ENCODE measurements around the gene ACY1.
A peak's percentile ranks its signal among the peaks of the same experiment; 100 is the strongest.

ACY1 gene

DNA sequence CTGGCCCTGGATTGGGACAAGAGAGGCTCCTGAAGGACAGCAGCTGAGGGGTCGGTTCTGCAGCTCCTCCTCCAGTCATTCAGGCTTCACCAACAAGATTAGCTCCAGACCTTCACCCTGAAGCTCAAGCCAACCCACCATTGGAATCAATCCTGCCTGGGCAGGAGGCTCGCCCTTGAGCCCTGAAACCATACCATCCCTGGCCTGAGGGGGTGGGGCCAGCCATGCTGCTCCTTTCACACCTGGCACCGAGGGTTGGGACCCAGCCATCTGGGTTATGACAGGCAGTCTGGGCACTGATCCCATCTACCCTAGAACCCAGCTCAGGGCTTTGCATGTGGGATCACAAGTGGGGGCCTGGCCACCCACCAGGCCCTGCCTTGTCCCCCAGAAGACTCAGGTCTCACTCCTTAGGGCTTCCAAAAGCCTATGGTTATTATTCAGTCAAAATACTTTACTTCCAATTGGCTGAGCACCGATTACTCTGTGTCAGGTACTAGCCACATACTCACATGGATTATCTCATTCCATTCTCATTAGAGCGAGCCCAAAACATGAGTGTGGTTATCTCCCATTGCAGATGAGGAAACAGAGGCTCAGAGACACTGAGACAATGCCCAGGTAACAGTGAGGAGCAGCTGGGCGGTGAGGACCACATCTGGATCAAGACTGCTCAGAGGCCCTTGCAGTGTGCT is 12.6 kb upstream of the ACY1 start:
- no peak overlapping the region for H3K4me3 ChIP-seq (ENCODE audit: low read depth, low read length)
- TF ChIP-seq, protein P1, sequence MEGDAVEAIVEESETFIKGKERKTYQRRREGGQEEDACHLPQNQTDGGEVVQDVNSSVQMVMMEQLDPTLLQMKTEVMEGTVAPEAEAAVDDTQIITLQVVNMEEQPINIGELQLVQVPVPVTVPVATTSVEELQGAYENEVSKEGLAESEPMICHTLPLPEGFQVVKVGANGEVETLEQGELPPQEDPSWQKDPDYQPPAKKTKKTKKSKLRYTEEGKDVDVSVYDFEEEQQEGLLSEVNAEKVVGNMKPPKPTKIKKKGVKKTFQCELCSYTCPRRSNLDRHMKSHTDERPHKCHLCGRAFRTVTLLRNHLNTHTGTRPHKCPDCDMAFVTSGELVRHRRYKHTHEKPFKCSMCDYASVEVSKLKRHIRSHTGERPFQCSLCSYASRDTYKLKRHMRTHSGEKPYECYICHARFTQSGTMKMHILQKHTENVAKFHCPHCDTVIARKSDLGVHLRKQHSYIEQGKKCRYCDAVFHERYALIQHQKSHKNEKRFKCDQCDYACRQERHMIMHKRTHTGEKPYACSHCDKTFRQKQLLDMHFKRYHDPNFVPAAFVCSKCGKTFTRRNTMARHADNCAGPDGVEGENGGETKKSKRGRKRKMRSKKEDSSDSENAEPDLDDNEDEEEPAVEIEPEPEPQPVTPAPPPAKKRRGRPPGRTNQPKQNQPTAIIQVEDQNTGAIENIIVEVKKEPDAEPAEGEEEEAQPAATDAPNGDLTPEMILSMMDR (IDR thresholded peaks at IDR 0.05; ENCODE audit: insufficient read depth, low read length, missing control alignments): no peak
- ChIA-PET CTCF (interaction anchor here (1.1 to 5.6 kb wide), 4 partner anchors 8 to 29 kb away, joined by 3 to 80 read pairs (median 50); partner anchors contain the start of genes ACY1, PARP3 and RRP9), POLR2A (no interaction called here)
- no peak for DNase-seq (ENCODE audit: low read depth, low spot score)

- DNase-seq (ENCODE audit: low read depth, low spot score): no peak
- TF ChIP-seq, protein P1 (IDR thresholded peaks at IDR 0.05; ENCODE audit: insufficient read depth, low read length, missing control alignments): no peak
- POLR2A ChIA-PET: no interaction called here
- CTCF ChIA-PET: interaction anchor here (1.1 to 5.6 kb wide), 5 partner anchors 9 to 30 kb away, joined by 3 to 80 read pairs (median 32); partner anchors contain the start of genes ACY1, PARP3 and RRP9
- H3K4me3 ChIP-seq (ENCODE audit: low read depth, low read length): no peak overlapping the region
Measured at GRCh38 chr3:51971350-51971749, 12.0 kb upstream of the ACY1 start.

DNA sequence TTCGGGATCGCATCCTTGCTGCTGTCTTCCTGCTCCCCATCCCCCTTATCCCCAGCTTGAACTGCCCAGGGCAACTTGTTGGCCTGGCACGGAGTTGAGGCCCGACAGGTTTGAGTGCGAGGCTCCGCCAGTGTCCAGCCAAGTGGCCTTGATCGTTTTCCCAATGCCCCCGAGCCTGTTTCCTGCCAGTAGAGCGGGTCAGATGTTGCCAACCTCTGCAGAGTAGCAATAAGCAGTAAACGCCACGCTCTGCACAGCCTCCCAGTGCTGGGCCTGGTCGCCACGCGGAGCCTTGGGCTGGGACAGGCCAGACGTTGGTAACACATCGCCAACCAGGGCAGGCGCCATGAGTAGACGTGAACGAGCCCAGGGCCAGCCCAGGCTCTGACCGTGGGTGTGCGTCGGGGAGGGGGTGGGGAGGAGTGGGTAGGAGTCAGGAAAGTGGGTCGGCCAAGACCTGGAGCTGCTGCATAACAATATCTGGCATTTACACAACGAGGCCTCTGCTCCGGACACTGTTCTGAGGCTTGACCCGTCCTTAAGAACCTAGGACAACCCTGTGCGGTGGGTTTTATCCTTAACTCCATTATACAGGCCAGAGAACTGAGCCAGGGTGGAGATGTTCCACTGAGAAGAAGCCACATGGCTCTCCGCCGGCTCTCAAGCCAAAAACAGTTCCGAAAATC is 8.9 kb upstream of the ACY1 start:
- POLR2A ChIA-PET: interaction anchor here (0.8 to 1.9 kb wide), 8 partner anchors 9 to 83 kb away, joined by 3 to 9 read pairs (median 4); partner anchors contain the start of genes ACY1, PARP3, RPL29 and RRP9
- H3K4me3 ChIP-seq (ENCODE audit: low read depth, low read length): peak overlapping the region; percentile 89
- TF ChIP-seq, protein P1 (IDR thresholded peaks at IDR 0.05; ENCODE audit: insufficient read depth, low read length, missing control alignments): no peak
- DNase-seq (ENCODE audit: low read depth, low spot score): no peak
- CTCF ChIA-PET: interaction anchor here (0.6 to 5.6 kb wide), 23 partner anchors 9 to 173 kb away, joined by 3 to 80 read pairs (median 4); partner anchors contain the start of genes ACY1, GPR62, PARP3 and RPL29

DNA sequence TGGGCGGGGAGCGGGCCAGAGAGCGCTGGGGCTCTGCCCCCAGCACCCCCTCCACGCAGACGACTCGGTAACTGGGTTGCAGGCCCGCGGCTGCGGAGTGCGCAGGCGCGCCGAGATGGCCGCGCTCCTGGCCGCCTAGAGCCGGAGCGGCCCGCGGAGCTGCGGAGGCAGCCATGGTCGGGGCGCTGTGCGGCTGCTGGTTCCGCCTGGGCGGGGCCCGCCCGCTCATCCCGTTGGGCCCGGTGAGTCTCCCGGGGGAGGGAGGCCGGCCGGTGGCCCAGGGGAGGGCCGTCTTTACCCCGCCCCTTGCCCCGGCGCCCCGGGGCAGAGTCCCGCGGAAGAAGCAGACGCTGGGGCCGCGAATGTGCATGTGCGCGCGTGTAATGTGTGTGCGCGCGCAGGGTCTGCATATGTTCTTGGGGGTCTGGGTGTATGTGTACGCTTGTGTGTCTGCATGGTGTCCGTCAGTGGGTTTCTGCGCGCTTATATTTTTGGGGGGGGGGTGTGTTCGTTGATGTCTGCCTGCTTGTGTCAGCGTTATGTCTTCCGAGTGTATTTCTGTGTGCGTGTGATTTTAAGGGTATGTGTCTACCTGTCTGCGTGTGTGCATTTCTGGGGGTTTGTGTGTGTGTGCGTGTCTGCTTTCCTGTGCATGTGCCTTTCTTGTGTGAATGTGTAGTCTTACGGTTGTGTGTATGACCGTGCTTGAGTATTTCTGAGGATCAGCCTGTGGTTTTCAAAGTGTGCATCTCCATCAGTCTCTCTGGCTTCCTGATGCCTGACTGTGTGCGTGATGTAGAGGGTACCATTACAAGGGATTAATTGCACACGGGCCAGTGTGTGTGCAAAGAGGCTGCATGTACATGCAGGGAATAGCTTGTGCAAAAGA is 8.1 kb upstream of the ACY1 start, which contains the start of gene ABHD14A:
ABHD14A (plus strand) TSS at position 102 of the 889 bp plus-strand sequence; CDS start at position 174, 72 bp downstream.
- DNase-seq (ENCODE audit: low read depth, low spot score): no peak
- TF ChIP-seq, protein P1 (IDR thresholded peaks at IDR 0.05; ENCODE audit: insufficient read depth, low read length, missing control alignments): no peak
- CTCF ChIA-PET: interaction anchor here (0.6 to 5.6 kb wide), 13 partner anchors 8 to 161 kb away, joined by 3 to 80 read pairs (median 7); partner anchors contain the start of genes ACY1, GPR62, PARP3 and RPL29
- POLR2A ChIA-PET: interaction anchor here (0.6 to 1.9 kb wide), 5 partner anchors 17 to 173 kb away, joined by 3 to 8 read pairs (median 3); partner anchors contain the start of gene PARP3
- peak within 1 kb of the TSS; percentile 89 for H3K4me3 ChIP-seq (ENCODE audit: low read depth, low read length)

- ChIA-PET POLR2A (no interaction called here), CTCF (interaction anchor here (3.3 to 5.4 kb wide), 4 partner anchors 14 to 34 kb away, joined by 23 to 74 read pairs (median 50); partner anchors contain the start of genes GPR62, PARP3 and RRP9)
- no peak for DNase-seq (ENCODE audit: low read depth, low spot score)
Measured at GRCh38 chr3:51975852-51976549, 7.3 kb upstream of the ACY1 start.

More at GRCh38 chr3:51975852-51976549, 7.3 kb upstream of the ACY1 start:
- peak overlapping the region; percentile 89 for H3K4me3 ChIP-seq (ENCODE audit: low read depth, low read length)
- TF ChIP-seq, protein P1 (IDR thresholded peaks at IDR 0.05; ENCODE audit: insufficient read depth, low read length, missing control alignments): peak; percentile 4

All from AG04449 (cell line).